ENCODE data around the gene TMEM72. TPM values are rescaled to one million over a fixed set of nuclear protein-coding genes. Genes with fewer than 3 reads are reported as not detected.
A peak's percentile ranks its signal among the peaks of the same experiment; 100 is the strongest.

TMEM72 gene
- total and polyA plus RNA-seq, 2 of the 13 experiments (the other 11 are each of a cell fraction or from before 2014, with no cell fraction given) = 0.04 TPM; not detected in 1

DNA sequence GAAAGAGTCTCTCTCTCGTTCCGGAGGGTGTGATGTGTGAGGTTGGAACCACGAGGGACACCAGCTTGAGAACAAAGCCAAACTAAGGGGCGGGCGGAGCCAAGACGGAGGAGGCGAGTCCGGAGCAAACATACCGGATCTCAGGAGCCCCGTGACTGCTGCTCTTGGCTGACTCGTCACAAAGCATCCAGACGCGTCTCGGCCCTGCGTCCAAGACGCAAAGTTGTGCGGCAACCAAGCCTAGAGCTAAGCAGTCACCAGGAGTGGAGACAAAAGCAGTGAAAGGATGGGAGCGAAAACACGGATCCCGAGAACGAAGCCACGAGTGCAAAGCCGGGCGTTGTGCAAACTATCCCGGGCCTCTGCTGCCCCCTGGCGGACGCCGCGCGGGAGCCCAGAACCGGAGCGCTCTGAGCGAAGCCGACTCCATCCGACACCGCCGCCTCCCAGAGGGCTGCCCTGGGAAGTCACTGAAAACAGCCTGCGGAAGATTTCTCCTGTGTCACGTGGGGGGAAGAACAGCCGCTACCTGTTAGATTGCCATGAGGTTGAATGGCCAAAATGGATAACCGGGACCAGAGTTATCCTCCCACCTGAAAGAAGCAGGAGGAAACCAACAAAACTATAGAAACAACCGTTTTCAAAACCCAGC lies 46.4 kb upstream of the TMEM72 start (continued):
- peak; percentile 65; the same call in 1 of the 2 replicates for TF ChIP-seq UBTF (CRISPR knock-in tag; IDR thresholded peaks at IDR 0.05)
- peak; percentile 41; the same call in 1 of the 2 replicates for TF ChIP-seq ZNF350 (CRISPR knock-in tag; IDR thresholded peaks at IDR 0.05; ENCODE audit: borderline replicate concordance, low read depth)
- 0 out of 2 replicates have a peak, but pooled peaks have one; percentile 36 for TF ChIP-seq ZNF550 (CRISPR knock-in tag; IDR thresholded peaks at IDR 0.05; ENCODE audit: borderline replicate concordance)
- TF ChIP-seq ZNF121 (CRISPR knock-in tag; IDR thresholded peaks at IDR 0.05) = peak; percentile 42; the same call in 1 of the 2 replicates
- TF ChIP-seq ZNF446 (CRISPR knock-in tag; IDR thresholded peaks at IDR 0.05) = no peak
- TF ChIP-seq KLF12 (CRISPR knock-in tag; IDR thresholded peaks at IDR 0.05; ENCODE audit: borderline replicate concordance) = no peak
- TF ChIP-seq AGO2 (optimal IDR thresholded peaks at IDR 0.05; ENCODE audit: low read depth, low read length) = no peak
- no peak for TF ChIP-seq SETDB1 (CRISPR knock-in tag; IDR thresholded peaks at IDR 0.05; ENCODE audit: borderline replicate concordance)
- TF ChIP-seq MYPOP (CRISPR knock-in tag; IDR thresholded peaks at IDR 0.05) = peak; percentile 87
- TF ChIP-seq ZNF501 (CRISPR knock-in tag; IDR thresholded peaks at IDR 0.05) = peak; percentile 55; the same call in 1 of the 2 replicates
- TF ChIP-seq TRIM22 (IDR thresholded peaks at IDR 0.05) = no peak
- peak; percentile 34 for TF ChIP-seq HNRNPLL (IDR thresholded peaks at IDR 0.05; ENCODE audit: low read depth, low read length, poor library complexity, severe bottlenecking)
- TF ChIP-seq MAFG (CRISPR knock-in tag; IDR thresholded peaks at IDR 0.05) = no peak
- TF ChIP-seq TBX2 (CRISPR knock-in tag; IDR thresholded peaks at IDR 0.05; ENCODE audit: borderline replicate concordance) = 0 out of 2 replicates have a peak, but pooled peaks have one; percentile 39
- TF ChIP-seq ZNF234 (CRISPR knock-in tag; conservative IDR thresholded peaks at IDR 0.05) = no peak
- TF ChIP-seq CEBPB (IDR thresholded peaks at IDR 0.05; ENCODE audit: borderline replicate concordance, low read depth, low read length) = peak; percentile 69; the same call in 1 of the 2 replicates
- peak; percentile 52 for TF ChIP-seq AGO1 (IDR thresholded peaks at IDR 0.05; ENCODE audit: low read depth, low read length, poor library complexity, severe bottlenecking)
- TF ChIP-seq BCL6 (CRISPR knock-in tag; IDR thresholded peaks at IDR 0.05) = 0 out of 2 replicates have a peak, but pooled peaks have one; percentile 18
- TF ChIP-seq ZNF768 (CRISPR knock-in tag; IDR thresholded peaks at IDR 0.05) = 0 out of 2 replicates have a peak, but pooled peaks have one; percentile 22
- TF ChIP-seq FOXC1 (CRISPR knock-in tag; IDR thresholded peaks at IDR 0.05; ENCODE audit: borderline replicate concordance) = peak; percentile 63; the same call in 1 of the 2 replicates
- TF ChIP-seq ETV6 (CRISPR knock-in tag; conservative IDR thresholded peaks at IDR 0.05) = no peak
- TF ChIP-seq MXI1 (IDR thresholded peaks at IDR 0.05; ENCODE audit: borderline replicate concordance, low read depth, low read length) = no peak
- TF ChIP-seq ZFP90 (CRISPR knock-in tag; IDR thresholded peaks at IDR 0.05; ENCODE audit: borderline replicate concordance) = no peak
- TF ChIP-seq KDM2A (CRISPR knock-in tag; IDR thresholded peaks at IDR 0.05; ENCODE audit: borderline replicate concordance, low read depth) = peak; percentile 83
